ENCODE data around the gene ROBO1. TPM values are rescaled to one million over a fixed set of nuclear protein-coding genes. Genes with fewer than 3 reads are reported as not detected.

The ROBO1 gene
- total RNA-seq, 1 donor from 2014 or later, result 3.1 TPM

- no peak for DNase-seq
- H3K27ac Mint-ChIP-seq, result no peak overlapping the region
- peaks cover 26% of the 10 kb centered on the region for H3K9me3 Mint-ChIP-seq
- no peak for TF ChIP-seq CTCF (IDR thresholded peaks at IDR 0.05)
- CTCF ChIA-PET, result no interaction called here
- H3K36me3 Mint-ChIP-seq (ENCODE audit: low read depth), result no peaks in the 10 kb centered on the region
- no peaks in the 10 kb centered on the region for H3K27me3 Mint-ChIP-seq
- no peak for ATAC-seq (ENCODE audit: low read depth)
- POLR2A ChIA-PET, result no interaction called here
- intact Hi-C loops (cut with micrococcal nuclease), result no loop called here
- no peak overlapping the region for H3K4me3 Mint-ChIP-seq
- no peaks in the 10 kb centered on the region for H3K4me1 Mint-ChIP-seq
These were observed 711.3 kb downstream of the ROBO1 start for GRCh38 chr3:79056498-79056897.

GRCh38 chr3:79052054-79052681, 715.6 kb downstream of the ROBO1 start:
- Mint-ChIP-seq H3K27ac (no peak overlapping the region), H3K9me3 (peaks cover 38% of the 10 kb centered on the region), H3K4me3 (no peak overlapping the region), H3K4me1 (no peaks in the 10 kb centered on the region), H3K36me3 (ENCODE audit: low read depth) (no peaks in the 10 kb centered on the region), H3K27me3 (no peaks in the 10 kb centered on the region)
- CTCF ChIA-PET, result no interaction called here
- TF ChIP-seq CTCF (IDR thresholded peaks at IDR 0.05), result no peak
- ATAC-seq (ENCODE audit: low read depth) (no peak), DNase-seq (no peak)
- intact Hi-C loops (cut with micrococcal nuclease), result no loop called here
- POLR2A ChIA-PET, result no interaction called here

- Mint-ChIP-seq H3K4me1 (no peaks in the 10 kb centered on the region), H3K36me3 (ENCODE audit: low read depth) (no peaks in the 10 kb centered on the region), H3K27ac (no peak overlapping the region), H3K27me3 (no peaks in the 10 kb centered on the region), H3K4me3 (no peak overlapping the region), H3K9me3 (peaks cover 28% of the 10 kb centered on the region)
- POLR2A ChIA-PET, result no interaction called here
- no peak for TF ChIP-seq CTCF (IDR thresholded peaks at IDR 0.05)
- no peak for ATAC-seq (ENCODE audit: low read depth)
- DNase-seq, result no peak
- CTCF ChIA-PET, result no interaction called here
- intact Hi-C loops (cut with micrococcal nuclease), result no loop called here
These were observed 720.2 kb downstream of the ROBO1 start for GRCh38 chr3:79047581-79047980.

- POLR2A ChIA-PET, result no interaction called here
- no peak overlapping the region for H3K4me3 Mint-ChIP-seq
These were observed 726.2 kb downstream of the ROBO1 start for GRCh38 chr3:79041621-79042020.

GRCh38 chr3:79040701-79041100, 727.1 kb downstream of the ROBO1 start:
- no peak for TF ChIP-seq CTCF (IDR thresholded peaks at IDR 0.05)
- ChIA-PET POLR2A (no interaction called here), CTCF (no interaction called here)
- no peaks in the 10 kb centered on the region for H3K9me3 Mint-ChIP-seq
- H3K27me3 Mint-ChIP-seq, result no peaks in the 10 kb centered on the region
- H3K4me3 Mint-ChIP-seq, result no peak overlapping the region
- DNase-seq, result no peak
- no peak for ATAC-seq (ENCODE audit: low read depth)
- no peaks in the 10 kb centered on the region for H3K36me3 Mint-ChIP-seq (ENCODE audit: low read depth)
- H3K4me1 Mint-ChIP-seq, result no peaks in the 10 kb centered on the region
- H3K27ac Mint-ChIP-seq, result no peak overlapping the region
- intact Hi-C loops (cut with micrococcal nuclease), result no loop called here

More at GRCh38 chr3:79041621-79042020, 726.2 kb downstream of the ROBO1 start:
- H3K27ac Mint-ChIP-seq, result no peak overlapping the region
- H3K4me1 Mint-ChIP-seq, result no peaks in the 10 kb centered on the region
- TF ChIP-seq CTCF (IDR thresholded peaks at IDR 0.05), result no peak
- intact Hi-C loops (cut with micrococcal nuclease), result no loop called here
- no peaks in the 10 kb centered on the region for H3K36me3 Mint-ChIP-seq (ENCODE audit: low read depth)
- CTCF ChIA-PET, result no interaction called here
- H3K27me3 Mint-ChIP-seq, result no peaks in the 10 kb centered on the region
- ATAC-seq (ENCODE audit: low read depth) (no peak), DNase-seq (no peak)
- H3K9me3 Mint-ChIP-seq, result peaks cover 2% of the 10 kb centered on the region

Data from activated B cell treated with CpG ODN at 0.5 μM for 24 hours (primary cell).